GM12878 (cell line): Measurements from ENCODE around the gene SLC1A2.

ENCODE experiments used
- BCL11A ChIP-seq: IDR thresholded peaks from 2 replicates; pipeline ENCODE4 v1.6.1; 2011; ENCODE audit warnings: low read depth, low read length
- GABPA ChIP-seq: IDR thresholded peaks from 2 replicates; pipeline ENCODE4 v1.6.1; 2014; ENCODE audit warnings: antibody characterized with exemption, low read depth, mild to moderate bottlenecking, inconsistent platforms
- ZNF274 ChIP-seq: IDR thresholded peaks from one replicate; pipeline ENCODE4 v1.8.0; 2011; ENCODE audit not compliant: insufficient read length, insufficient read depth
- TF ChIP-seq, protein P1 (sequence below): fragments of 450-650 bp; IDR thresholded peaks from 2 replicates; pipeline ENCODE4 v1.6.1; 2017; ENCODE audit warnings: mild to moderate bottlenecking, moderate library complexity
- TF ChIP-seq, protein P2 (sequence below): fragments of 450-650 bp; IDR thresholded peaks from 2 replicates; pipeline ENCODE4 v1.6.1; 2017; ENCODE audit warnings: mild to moderate bottlenecking

DNA sequence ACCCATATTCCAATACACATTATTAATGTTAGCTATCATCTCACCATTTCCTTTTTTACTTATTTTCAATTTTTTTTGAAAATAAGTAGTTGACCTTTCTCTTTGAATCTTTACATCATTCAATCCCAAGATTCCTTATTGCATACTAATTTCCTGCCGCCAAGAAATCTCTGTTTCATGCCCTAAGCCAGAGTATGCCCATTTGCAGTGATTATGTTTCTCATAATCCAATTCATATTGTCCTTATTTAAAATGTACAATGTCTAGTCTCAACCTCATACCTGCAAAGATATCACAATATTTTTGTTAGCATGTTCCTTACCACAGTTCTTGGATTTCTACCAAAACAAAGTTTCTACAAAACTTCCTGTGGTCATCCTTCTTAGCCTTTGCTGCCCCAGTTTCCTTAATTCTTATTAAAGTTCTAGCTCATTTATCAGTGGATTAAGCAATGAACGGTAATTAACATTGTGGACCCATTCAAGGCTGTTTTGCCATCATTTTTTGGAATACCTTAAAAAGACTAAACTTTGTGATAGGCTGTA, 205.1 kb downstream of the SLC1A2 start:
- no peak for TF ChIP-seq ZNF274
- TF ChIP-seq, protein P1, sequence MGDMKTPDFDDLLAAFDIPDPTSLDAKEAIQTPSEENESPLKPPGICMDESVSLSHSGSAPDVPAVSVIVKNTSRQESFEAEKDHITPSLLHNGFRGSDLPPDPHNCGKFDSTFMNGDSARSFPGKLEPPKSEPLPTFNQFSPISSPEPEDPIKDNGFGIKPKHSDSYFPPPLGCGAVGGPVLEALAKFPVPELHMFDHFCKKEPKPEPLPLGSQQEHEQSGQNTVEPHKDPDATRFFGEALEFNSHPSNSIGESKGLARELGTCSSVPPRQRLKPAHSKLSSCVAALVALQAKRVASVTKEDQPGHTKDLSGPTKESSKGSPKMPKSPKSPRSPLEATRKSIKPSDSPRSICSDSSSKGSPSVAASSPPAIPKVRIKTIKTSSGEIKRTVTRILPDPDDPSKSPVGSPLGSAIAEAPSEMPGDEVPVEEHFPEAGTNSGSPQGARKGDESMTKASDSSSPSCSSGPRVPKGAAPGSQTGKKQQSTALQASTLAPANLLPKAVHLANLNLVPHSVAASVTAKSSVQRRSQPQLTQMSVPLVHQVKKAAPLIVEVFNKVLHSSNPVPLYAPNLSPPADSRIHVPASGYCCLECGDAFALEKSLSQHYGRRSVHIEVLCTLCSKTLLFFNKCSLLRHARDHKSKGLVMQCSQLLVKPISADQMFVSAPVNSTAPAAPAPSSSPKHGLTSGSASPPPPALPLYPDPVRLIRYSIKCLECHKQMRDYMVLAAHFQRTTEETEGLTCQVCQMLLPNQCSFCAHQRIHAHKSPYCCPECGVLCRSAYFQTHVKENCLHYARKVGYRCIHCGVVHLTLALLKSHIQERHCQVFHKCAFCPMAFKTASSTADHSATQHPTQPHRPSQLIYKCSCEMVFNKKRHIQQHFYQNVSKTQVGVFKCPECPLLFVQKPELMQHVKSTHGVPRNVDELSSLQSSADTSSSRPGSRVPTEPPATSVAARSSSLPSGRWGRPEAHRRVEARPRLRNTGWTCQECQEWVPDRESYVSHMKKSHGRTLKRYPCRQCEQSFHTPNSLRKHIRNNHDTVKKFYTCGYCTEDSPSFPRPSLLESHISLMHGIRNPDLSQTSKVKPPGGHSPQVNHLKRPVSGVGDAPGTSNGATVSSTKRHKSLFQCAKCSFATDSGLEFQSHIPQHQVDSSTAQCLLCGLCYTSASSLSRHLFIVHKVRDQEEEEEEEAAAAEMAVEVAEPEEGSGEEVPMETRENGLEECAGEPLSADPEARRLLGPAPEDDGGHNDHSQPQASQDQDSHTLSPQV: no peak
- TF ChIP-seq, protein P2, sequence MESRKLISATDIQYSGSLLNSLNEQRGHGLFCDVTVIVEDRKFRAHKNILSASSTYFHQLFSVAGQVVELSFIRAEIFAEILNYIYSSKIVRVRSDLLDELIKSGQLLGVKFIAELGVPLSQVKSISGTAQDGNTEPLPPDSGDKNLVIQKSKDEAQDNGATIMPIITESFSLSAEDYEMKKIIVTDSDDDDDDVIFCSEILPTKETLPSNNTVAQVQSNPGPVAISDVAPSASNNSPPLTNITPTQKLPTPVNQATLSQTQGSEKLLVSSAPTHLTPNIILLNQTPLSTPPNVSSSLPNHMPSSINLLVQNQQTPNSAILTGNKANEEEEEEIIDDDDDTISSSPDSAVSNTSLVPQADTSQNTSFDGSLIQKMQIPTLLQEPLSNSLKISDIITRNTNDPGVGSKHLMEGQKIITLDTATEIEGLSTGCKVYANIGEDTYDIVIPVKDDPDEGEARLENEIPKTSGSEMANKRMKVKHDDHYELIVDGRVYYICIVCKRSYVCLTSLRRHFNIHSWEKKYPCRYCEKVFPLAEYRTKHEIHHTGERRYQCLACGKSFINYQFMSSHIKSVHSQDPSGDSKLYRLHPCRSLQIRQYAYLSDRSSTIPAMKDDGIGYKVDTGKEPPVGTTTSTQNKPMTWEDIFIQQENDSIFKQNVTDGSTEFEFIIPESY: no peak
- TF ChIP-seq GABPA: no peak
- no peak for TF ChIP-seq BCL11A
